HL-60 (cell line): ENCODE data around the gene ITPRIPL1.

Experiments
- CTCF ChIP-seq: IDR thresholded peaks from one replicate; pipeline ENCODE4 v1.5.1; 2011; ENCODE audit warnings: low read length, control low read depth, inconsistent platforms; ENCODE audit not compliant: insufficient read depth
- GABPA ChIP-seq: IDR thresholded peaks from 2 replicates; pipeline ENCODE4 v1.6.1; 2012; ENCODE audit warnings: low read depth
- POLR2AphosphoS5 ChIP-seq: IDR thresholded peaks from 2 replicates; pipeline ENCODE4 v1.6.1; 2012; ENCODE audit warnings: low read depth
- REST ChIP-seq: IDR thresholded peaks from 2 replicates; pipeline ENCODE4 v1.6.1; 2012; ENCODE audit warnings: low read depth; ENCODE audit not compliant: insufficient replicate concordance

DNA sequence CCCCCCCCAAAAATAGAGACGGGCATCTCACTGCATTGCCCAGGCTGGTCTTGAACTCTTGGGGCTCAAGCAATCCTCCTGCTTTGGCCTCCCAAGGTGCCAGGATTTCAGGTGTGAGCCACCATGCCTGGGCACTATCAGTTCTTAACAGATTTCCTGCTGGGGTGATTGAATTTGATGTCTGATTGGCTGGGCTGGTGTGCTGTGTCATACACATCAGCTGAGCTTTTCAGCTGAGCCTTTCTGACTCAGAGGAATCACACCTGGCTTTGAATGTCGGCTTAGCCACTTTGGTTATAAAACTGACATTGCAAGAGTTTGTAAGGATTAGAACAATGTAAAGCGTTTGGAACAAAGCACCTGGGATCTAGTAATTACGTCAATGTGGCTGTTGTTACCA, 29.4 kb downstream of the ITPRIPL1 start:
- TF ChIP-seq POLR2AphosphoS5 (no peak), REST (no peak), CTCF (no peak), GABPA (no peak)
